Hepatocyte (in vitro differentiated cells): ENCODE results near the gene CENPA. TPM values are rescaled to one million over a fixed set of nuclear protein-coding genes. Genes with fewer than 3 reads are reported as not detected.

ENCODE experiments used
- DNase-seq: peaks from one replicate; pipeline ENCODE4 v3.0.0-alpha.2; 2016; ENCODE audit warnings: low spot score
- H2AFZ ChIP-seq: fragments of 200-600 bp; sonication (generic); 2 replicates; pipeline ENCODE4 v1.6.0; 2016; ENCODE audit warnings: antibody characterized with exemption, mild to moderate bottlenecking
- H3K27ac ChIP-seq: fragments of 200-600 bp; sonication (generic); 2 replicates; pipeline ENCODE4 v1.5.1; 2016; ENCODE audit warnings: mild to moderate bottlenecking
- H3K27me3 ChIP-seq: fragments of 200-600 bp; sonication (generic); 2 replicates; pipeline ENCODE4 v1.6.1; 2016
- H3K36me3 ChIP-seq: fragments of 200-600 bp; sonication (generic); replicated peaks from 2 replicates; pipeline ENCODE4 v1.5.1; 2016; ENCODE audit warnings: low read depth; ENCODE audit not compliant: insufficient read depth
- H3K4me1 ChIP-seq: fragments of 200-600 bp; sonication (generic); 2 replicates; pipeline ENCODE4 v1.5.1; 2016; ENCODE audit warnings: mild to moderate bottlenecking, moderate library complexity; ENCODE audit not compliant: insufficient read depth
- H3K4me2 ChIP-seq: fragments of 200-600 bp; sonication (generic); 2 replicates; pipeline ENCODE4 v1.6.0; 2016
- H3K4me3 ChIP-seq: fragments of 200-600 bp; sonication (generic); 2 replicates; pipeline ENCODE4 v1.5.1; 2016; ENCODE audit warnings: mild to moderate bottlenecking
- H3K79me2 ChIP-seq: fragments of 200-600 bp; sonication (generic); 2 replicates; pipeline ENCODE4 v1.6.0; 2017; ENCODE audit warnings: mild to moderate bottlenecking
- H3K9me2 ChIP-seq: fragments of 200-600 bp; sonication (generic); replicated peaks from 2 replicates; pipeline ENCODE4 v1.6.0; 2017; ENCODE audit warnings: mild to moderate bottlenecking; ENCODE audit not compliant: insufficient read depth
- H3K9me3 ChIP-seq: fragments of 200-600 bp; sonication (generic); 2 replicates; pipeline ENCODE4 v1.5.1; 2016; ENCODE audit warnings: low read depth, mild to moderate bottlenecking
- H4K20me1 ChIP-seq: fragments of 200-600 bp; sonication (generic); 2 replicates; pipeline ENCODE4 v1.6.0; 2016; ENCODE audit warnings: mild to moderate bottlenecking; ENCODE audit not compliant: insufficient read depth, poor library complexity, severe bottlenecking
- CTCF ChIP-seq: fragments of 200-600 bp; sonication (generic); IDR thresholded peaks from 2 replicates; pipeline ENCODE4 v1.5.1; 2016; ENCODE audit warnings: antibody characterized with exemption, mild to moderate bottlenecking; ENCODE audit not compliant: poor library complexity
- EZH2 ChIP-seq: fragments of 200-600 bp; sonication (generic); IDR thresholded peaks from 2 replicates; pipeline ENCODE4 v1.6.1; 2016; ENCODE audit warnings: antibody characterized with exemption, mild to moderate bottlenecking, borderline replicate concordance
- EZH2phosphoT487 ChIP-seq: fragments of 200-600 bp; sonication (generic); IDR thresholded peaks from one replicate; pipeline ENCODE4 v1.6.1; 2018; ENCODE audit warnings: antibody characterized with exemption, mild to moderate bottlenecking, low read depth, moderate library complexity; ENCODE audit not compliant: unreplicated experiment, severe bottlenecking
- WGBS: methylation state at CpG from one replicate; pipeline ENCODE4 v1.1.6; 2016; ENCODE audit warnings: low lambda C conversion rate; ENCODE audit errors: missing lambda C conversion rate; 5-methylcytosine and 5-hydroxymethylcytosine counted together
- polyA plus RNA-seq: library from polyadenylated mRNA; unstranded; fragments of >200 nt; fragmentation: Nextera tagmentation; extraction: Ambion mirVana; gene quantifications from 2 replicates; pipeline ENCODE4 v1.2.1, GENCODE V29; 2016
- total RNA-seq: library from RNA; depleted of rRNA; stranded (reverse); fragments of >200 nt; gene quantifications from 2 replicates; pipeline ENCODE4 v1.2.3, GENCODE V29; 2014

The CENPA gene
- total and polyA plus RNA-seq, 2 experiments from 2014 or later, result 1.7 to 5.5 TPM

- Histone ChIP-seq H3K27ac (no peak overlapping the region), H3K4me3 (no peak overlapping the region), H4K20me1 (peaks cover 25% of the 10 kb centered on the region), H3K4me2 (no peak overlapping the region), H3K4me1 (peaks cover 39% of the 10 kb centered on the region), H3K79me2 (peaks cover 88% of the 10 kb centered on the region), H2AFZ (no peak overlapping the region), H3K9me3 (no peaks in the 10 kb centered on the region), H3K27me3 (no peaks in the 10 kb centered on the region), H3K9me2 (no peaks in the 10 kb centered on the region), H3K36me3 (no peaks in the 10 kb centered on the region)
- TF ChIP-seq CTCF (no peak), EZH2phosphoT487 (no peak), EZH2 (no peak)
- WGBS, result 98% methylated on average over 5 of the region's 5 CpGs
- DNase-seq, result no peak
These were observed 17.9 kb upstream of the CENPA start for GRCh38 chr2:26767894-26768487.

GRCh38 chr2:26768759-26769088 lies 17.1 kb upstream of the CENPA start:
- H2AFZ ChIP-seq, result no peak overlapping the region
- H3K27ac ChIP-seq, result no peak overlapping the region
- H3K36me3 ChIP-seq, result no peaks in the 10 kb centered on the region
- H3K9me2 ChIP-seq, result no peaks in the 10 kb centered on the region
- TF ChIP-seq EZH2 (no peak), CTCF (no peak), EZH2phosphoT487 (no peak)
- 100% methylated on average over 3 of the region's 3 CpGs for WGBS
- H3K9me3 ChIP-seq, result no peaks in the 10 kb centered on the region
- H3K79me2 ChIP-seq, result peaks cover 91% of the 10 kb centered on the region
- H4K20me1 ChIP-seq, result peaks cover 26% of the 10 kb centered on the region
- H3K27me3 ChIP-seq, result no peaks in the 10 kb centered on the region
- H3K4me2 ChIP-seq, result no peak overlapping the region
- H3K4me3 ChIP-seq, result no peak overlapping the region
- peaks cover 39% of the 10 kb centered on the region for H3K4me1 ChIP-seq
- no peak for DNase-seq

- no peaks in the 10 kb centered on the region for H3K9me2 ChIP-seq
- no peak overlapping the region for H3K4me2 ChIP-seq
- no peaks in the 10 kb centered on the region for H3K36me3 ChIP-seq
- peak; percentile 45 for DNase-seq
- H3K4me1 ChIP-seq, result peaks cover 39% of the 10 kb centered on the region
- TF ChIP-seq CTCF (no peak), EZH2phosphoT487 (no peak), EZH2 (no peak)
- WGBS, result 69% methylated on average over 14 of the region's 14 CpGs
- no peaks in the 10 kb centered on the region for H3K9me3 ChIP-seq
- H3K27me3 ChIP-seq, result no peaks in the 10 kb centered on the region
- H3K79me2 ChIP-seq, result peaks cover 90% of the 10 kb centered on the region
- H2AFZ ChIP-seq, result no peak overlapping the region
- no peak overlapping the region for H3K27ac ChIP-seq
- H3K4me3 ChIP-seq, result no peak overlapping the region
- H4K20me1 ChIP-seq, result peaks cover 26% of the 10 kb centered on the region
These were observed 16.6 kb upstream of the CENPA start for GRCh38 chr2:26769089-26769761.
